Anterior cingulate cortex (tissue), 58 donors: ENCODE measurements around the gene SAG.
A peak's percentile ranks its signal among the peaks of the same experiment; 100 is the strongest.
"Not testable (repeated sequence)": the region's sequence is repeated elsewhere in the genome, so short reads cannot be mapped to it uniquely, and the experiment has no call there.

Experiments used
- DNase-seq, 58 donors: peaks; one replicate each; lab custom pipeline; 2025; lab: John Stamatoyannopoulos, UW

SAG gene

DNA sequence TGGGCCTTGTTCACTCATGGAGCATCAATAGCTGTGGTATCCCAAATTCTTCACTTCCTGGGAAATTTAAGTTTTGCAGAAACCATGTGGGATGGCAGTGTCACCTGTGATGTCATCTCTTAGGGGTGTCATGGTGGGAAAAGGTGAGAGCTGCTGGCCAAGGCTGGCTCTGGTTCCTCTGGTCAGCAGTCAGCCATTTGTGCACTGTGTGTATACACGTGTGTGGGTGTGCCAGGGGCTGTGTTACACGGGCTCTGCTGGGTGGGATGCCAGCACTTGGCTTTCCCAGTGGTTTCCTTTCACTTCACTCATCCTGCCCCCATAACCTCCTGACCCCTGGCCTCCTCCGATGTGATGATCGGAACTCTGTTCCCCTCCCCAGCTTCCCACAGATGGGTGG lies 21.3 kb downstream of the SAG start:
- DNase-seq: no peak

DNA sequence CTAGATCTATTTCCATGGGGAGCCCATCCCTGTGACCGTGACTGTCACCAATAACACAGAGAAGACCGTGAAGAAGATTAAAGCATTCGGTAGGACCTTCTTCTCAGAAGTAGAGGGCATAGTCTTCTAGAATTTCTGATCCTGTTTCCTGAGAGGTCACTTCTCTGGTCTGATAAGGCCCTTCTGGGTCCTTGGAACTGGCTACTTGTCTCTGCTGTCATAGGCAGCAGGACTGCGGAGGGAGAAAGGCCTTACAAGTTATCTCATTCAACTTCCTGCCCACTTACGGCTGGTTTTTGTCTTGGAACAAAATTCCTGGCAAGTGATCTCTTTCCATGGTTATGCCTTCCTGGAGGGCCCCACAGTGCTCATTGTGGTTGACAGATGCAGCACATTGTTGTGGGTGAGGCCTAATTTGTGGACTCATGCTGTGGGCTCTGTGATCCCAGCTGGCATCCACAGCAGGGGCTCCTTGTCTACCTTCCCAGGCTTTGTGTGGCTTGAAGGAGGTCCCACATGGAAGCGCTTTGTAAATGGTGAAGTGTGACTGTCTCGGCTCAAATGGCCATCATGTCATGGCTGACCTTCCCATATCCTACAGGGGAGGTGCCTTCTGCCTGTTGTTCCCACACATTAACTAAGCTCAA lies 22.0 kb downstream of the SAG start:
- no peak for DNase-seq

GRCh38 chr2:233331536-233331935 lies 23.9 kb downstream of the SAG start:
- peak in 31 of 58 donors; percentile 9 to 78 (median 32) for DNase-seq

DNA sequence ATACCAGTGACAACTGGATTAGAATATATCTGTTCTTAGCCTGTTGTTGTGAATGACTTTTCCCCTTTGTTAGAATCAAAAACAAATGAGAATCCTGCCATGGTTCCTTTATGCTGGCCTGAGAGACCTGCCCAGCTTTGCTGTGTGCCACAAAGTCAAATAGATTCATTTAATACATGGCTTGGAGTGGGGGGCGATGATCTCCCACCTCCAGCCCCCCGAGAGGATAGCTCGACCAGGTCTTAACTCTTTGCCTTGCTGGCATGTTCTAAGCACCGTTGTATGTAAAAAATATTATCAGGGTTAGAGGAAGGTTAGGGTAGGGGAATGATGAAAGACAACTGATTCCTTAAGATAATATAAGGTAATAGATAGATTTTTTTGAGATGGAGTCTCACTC lies 24.5 kb downstream of the SAG start:
- DNase-seq: no peak

DNA sequence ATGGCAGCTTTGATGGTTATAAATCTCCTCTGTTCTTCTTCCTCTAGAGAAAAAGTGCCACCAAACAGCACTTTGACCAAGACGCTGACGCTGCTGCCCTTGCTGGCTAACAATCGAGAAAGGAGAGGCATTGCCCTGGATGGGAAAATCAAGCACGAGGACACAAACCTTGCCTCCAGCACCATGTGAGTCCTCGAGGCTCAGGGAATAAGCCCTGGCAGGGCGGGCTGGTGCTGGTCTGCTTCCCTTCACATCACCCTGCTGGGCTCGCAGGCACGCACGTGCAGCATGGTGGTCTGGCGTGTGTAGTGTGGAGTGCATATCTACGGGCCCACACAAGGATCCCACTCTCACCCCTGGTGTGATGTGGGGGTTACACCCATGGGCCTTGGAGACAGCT lies 27.3 kb downstream of the SAG start:
- DNase-seq: no peak

GRCh38 chr2:233336091-233336490 lies 28.5 kb downstream of the SAG start:
- not testable (repeated sequence) for DNase-seq

- DNase-seq: no peak
Measured at GRCh38 chr2:233336541-233336940, 28.9 kb downstream of the SAG start.

GRCh38 chr2:233338046-233338445 lies 30.4 kb downstream of the SAG start:
- no peak for DNase-seq

GRCh38 chr2:233338812-233339368 lies 31.3 kb downstream of the SAG start:
- no peak for DNase-seq

GRCh38 chr2:233339427-233339826 lies 31.8 kb downstream of the SAG start:
- no peak for DNase-seq

DNA sequence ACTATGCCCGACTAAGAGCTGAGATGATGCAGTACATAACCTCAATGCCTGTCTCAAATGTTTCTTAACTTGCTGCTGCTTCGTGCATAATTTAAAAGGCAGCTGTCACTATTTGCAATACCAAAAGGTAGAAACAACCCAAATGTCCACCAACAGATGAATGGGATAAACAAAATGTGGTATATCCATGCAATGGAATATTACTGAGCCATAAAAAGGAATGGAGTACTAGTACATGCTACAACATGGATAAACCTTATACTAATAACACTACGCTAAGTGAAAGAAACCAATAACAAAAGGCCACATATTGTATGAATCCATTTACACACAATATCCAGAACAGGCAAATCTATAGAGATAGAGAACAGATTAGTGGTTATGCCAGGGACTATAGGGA lies 33.7 kb downstream of the SAG start:
- no peak for DNase-seq

DNA sequence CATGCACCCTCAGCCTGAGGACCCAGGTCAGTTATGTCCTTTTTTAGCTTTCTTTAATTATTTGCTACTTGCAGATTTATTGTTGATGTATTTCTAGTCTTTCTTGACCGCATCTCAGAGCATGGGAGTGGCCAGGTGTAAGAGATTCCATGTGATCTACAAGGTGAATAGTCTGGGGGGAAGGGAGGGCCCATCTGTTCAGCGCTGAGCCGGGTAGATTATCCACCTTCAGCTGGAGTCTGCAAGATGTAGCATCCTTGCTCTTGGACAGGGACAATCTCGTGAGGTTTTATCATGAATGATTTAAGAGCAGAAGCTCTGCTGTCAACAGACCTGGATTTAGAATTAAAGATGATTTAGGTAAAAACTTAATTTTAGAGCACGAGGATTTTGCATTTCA lies 34.7 kb downstream of the SAG start:
- DNase-seq: no peak

GRCh38 chr2:233343171-233343705 lies 35.6 kb downstream of the SAG start:
- DNase-seq: no peak

- no peak for DNase-seq
Measured at GRCh38 chr2:233346376-233346775, 38.8 kb downstream of the SAG start.

- peak in 11 of 58 donors; percentile 17 to 68 (median 38) for DNase-seq
Measured at GRCh38 chr2:233346930-233347329, 39.3 kb downstream of the SAG start.

DNA sequence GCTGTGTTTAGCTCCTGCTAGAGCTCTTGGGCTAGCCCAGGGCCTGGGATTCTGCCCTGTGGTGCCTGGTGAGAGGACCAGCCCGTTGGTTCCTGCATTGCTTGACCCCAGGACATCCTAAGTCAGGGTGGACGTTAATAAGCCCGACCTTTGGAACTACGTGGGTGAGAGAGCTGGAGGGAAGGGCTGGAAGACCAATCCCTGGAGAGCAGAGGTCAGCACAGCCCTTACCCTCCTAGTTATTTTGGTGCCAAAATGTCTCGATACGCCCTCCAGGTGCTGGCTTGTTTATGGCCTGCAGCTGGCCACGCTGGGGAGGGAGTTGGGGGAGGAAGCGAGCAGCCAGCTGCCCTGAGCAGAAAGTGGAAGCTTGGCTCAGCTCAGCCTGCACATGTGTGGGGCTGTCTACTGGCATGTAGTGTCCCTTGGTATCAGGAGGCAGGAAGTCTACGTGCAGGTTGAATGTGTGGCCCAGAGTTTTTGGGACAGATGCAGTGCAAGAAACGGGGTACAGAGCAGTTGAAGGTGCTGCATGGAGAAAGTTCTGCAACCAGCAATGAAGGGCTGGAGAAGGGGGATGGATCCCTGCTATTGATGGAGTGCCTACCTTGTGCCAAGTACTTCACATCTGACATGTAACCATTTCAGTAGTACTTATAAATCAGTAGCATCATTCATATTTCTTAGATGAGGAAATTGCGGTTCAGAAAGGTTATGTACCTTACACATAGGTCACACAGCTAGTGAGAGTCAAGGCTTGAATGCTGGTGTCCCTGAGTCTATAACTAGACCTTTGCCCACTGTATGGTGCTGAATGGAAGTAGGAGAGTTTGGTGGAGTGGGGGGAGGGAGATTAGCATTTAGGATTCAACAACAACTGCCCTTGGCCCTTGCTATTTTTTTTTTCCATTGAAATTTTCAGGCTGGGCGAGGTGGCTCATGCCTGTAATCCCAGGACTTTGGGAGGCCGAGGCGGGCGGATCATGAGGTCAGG lies 41.7 kb downstream of the SAG start:
- peak in 47 of 58 donors; percentile 20 to 83 (median 58) for DNase-seq

DNA sequence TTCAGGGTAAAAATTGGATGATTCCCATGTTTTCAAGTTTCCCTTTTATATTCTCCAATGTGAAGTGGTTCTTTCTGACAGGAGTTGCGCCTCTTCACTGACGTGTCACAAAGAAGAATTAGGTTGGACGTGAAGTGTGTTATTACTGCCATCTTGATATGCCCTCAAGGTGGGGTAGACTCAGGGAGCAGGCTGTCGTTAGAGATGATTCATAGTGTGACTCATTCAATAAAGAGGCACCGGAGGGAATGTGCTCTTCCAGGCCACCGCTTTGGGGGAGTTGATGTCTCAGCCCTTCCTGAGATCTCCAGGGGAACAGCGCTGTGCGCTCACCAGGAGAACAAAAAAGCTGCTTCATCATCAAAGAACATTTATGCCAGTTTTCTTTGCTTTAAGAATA lies 43.1 kb downstream of the SAG start:
- DNase-seq: peak in 9 of 58 donors; percentile 17 to 58 (median 32)

DNA sequence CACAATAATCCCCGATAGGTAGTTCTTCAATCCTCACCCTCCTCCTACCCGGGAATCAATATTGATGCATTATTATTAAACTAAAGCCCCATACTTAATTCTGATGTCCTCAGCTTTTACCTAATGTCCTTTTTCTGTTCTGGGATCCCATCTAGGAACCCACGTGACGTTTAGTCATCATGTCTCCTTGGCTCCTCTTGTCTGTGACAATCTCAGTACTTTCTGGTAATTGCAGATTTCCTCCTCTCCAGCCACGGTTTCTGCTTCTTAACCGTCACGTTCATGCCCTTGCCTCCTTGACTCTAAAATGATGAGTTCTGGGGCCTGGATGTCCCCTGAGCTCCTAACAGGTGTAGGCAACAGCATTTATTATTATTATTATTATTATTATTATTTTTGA lies 43.8 kb downstream of the SAG start:
- no peak for DNase-seq

GRCh38 chr2:233352141-233352842 lies 44.7 kb downstream of the SAG start:
- no peak for DNase-seq

- DNase-seq: no peak
Measured at GRCh38 chr2:233353101-233353768, 45.6 kb downstream of the SAG start.
